K562 (cell line): Measurements from ENCODE around the gene CCDC18. TPM values are rescaled to one million over a fixed set of nuclear protein-coding genes. Genes with fewer than 3 reads are reported as not detected.

Experiments used
- ATAC-seq: fragments of 200-7000 bp; cut with Tn5 transposase; 3 replicates; pipeline ENCODE4 v1.9.1; 2020; ENCODE audit warnings: moderate library complexity
- BruUV-seq: library from RNA; stranded (reverse); fragments of 400-500 nt; replicated peaks from 2 replicates; lab custom pipeline; 2021; lab: Mats Ljungman, UMichigan
- CTCF ChIA-PET: fragments of 300-600 bp; formaldehyde crosslinking; extraction: SDS; loops from one replicate; lab custom pipeline; 2021; ENCODE audit warnings: low intra/inter-chr PET ratio; lab: Yijun Ruan, JAX
- POLR2A ChIA-PET: fragments of 300-600, 350-650 bp; sonication (Branson Sonifier 250); formaldehyde crosslinking; extraction: SDS; loops from one replicate; lab custom pipeline; 2021; ENCODE audit warnings: antibody characterized with exemption, inconsistent platforms; lab: Yijun Ruan, JAX
- DNase-seq, 4 experiments: peaks; one replicate each; pipeline versions ENCODE4 v3.0.0 to v3.0.0-alpha.2; 2011 to 2018; ENCODE audit warnings: low spot score in 3 of 4, mixed read lengths in 3 of 4; ENCODE audit errors: extremely low read depth in 1 of 4
- FAIRE-seq: peaks from 2 replicates; lab custom pipeline; 2011; peaks lifted over from hg19 to GRCh38; lab: Jason Lieb, UNC
- H2AFZ ChIP-seq: 2 replicates; pipeline ENCODE4 v1.6.0; 2011; ENCODE audit warnings: low read depth, low read length, control low read depth, inconsistent platforms
- H3K27ac ChIP-seq: fragments of 200-600 bp; 3 replicates; pipeline ENCODE4 v1.8.0; 2011; ENCODE audit warnings: low read depth, mild to moderate bottlenecking, control low read depth, inconsistent platforms, low read length, moderate library complexity, mixed read lengths; ENCODE audit errors: extremely low read depth
- H3K27me3 ChIP-seq, 2 experiments: fragments of 300-600 bp in 1 of 2; 2 replicates in 1 of 2; 3 replicates in 1 of 2; pipeline versions ENCODE4 v1.6.0 to v1.8.0; 2011; ENCODE audit warnings: inconsistent platforms in 2 of 2, low read length in 2 of 2, mild to moderate bottlenecking in 1 of 2, mixed read lengths in 1 of 2, moderate library complexity in 1 of 2; ENCODE audit not compliant: control insufficient read depth in 2 of 2, insufficient read depth in 2 of 2
- H3K36me3 ChIP-seq: fragments of 300-600 bp; 3 replicates; pipeline ENCODE4 v1.8.0; 2011; ENCODE audit warnings: mild to moderate bottlenecking, low read length, inconsistent platforms; ENCODE audit not compliant: control insufficient read depth, insufficient read depth
- H3K4me1 ChIP-seq, 2 experiments: fragments of 200-600 bp in 1 of 2; replicated peaks in 1 of 2; 2 replicates in 1 of 2; 3 replicates in 1 of 2; pipeline versions ENCODE4 v1.5.1 to v1.8.0; 2011; ENCODE audit warnings: inconsistent platforms in 2 of 2, low read length in 2 of 2, mild to moderate bottlenecking in 1 of 2, mixed read lengths in 1 of 2, moderate library complexity in 1 of 2; ENCODE audit not compliant: control insufficient read depth in 2 of 2, insufficient read depth in 2 of 2
- H3K4me2 ChIP-seq: 2 replicates; pipeline ENCODE4 v1.6.1; 2011; ENCODE audit warnings: low read length, control low read depth, inconsistent platforms, mixed read lengths; ENCODE audit not compliant: insufficient read depth
- H3K4me3 ChIP-seq: fragments of 200-600 bp; sonication (generic), shearing (Covaris generic); 2 replicates; pipeline ENCODE4 v1.5.1; 2016; ENCODE audit warnings: control low read depth, inconsistent platforms
- H3K79me2 ChIP-seq: fragments of 200-600 bp; 3 replicates; pipeline ENCODE4 v1.8.0; 2011; ENCODE audit warnings: low read length, inconsistent platforms; ENCODE audit not compliant: control insufficient read depth, insufficient read depth
- H3K9ac ChIP-seq, 2 experiments: 2 replicates each; pipeline versions ENCODE4 v1.6.0 to v1.6.1; 2011; ENCODE audit warnings: low read depth in 2 of 2, low read length in 2 of 2, control low read depth in 1 of 2, inconsistent platforms in 1 of 2, mild to moderate bottlenecking in 1 of 2, mixed read lengths in 1 of 2; ENCODE audit not compliant: insufficient read depth in 1 of 2
- H3K9me1 ChIP-seq: one replicate; pipeline ENCODE4 v1.6.0; 2011; ENCODE audit warnings: inconsistent platforms, mild to moderate bottlenecking, low read length, moderate library complexity; ENCODE audit not compliant: control insufficient read depth, insufficient read depth
- H3K9me3 ChIP-seq: replicated peaks from 2 replicates; pipeline ENCODE4 v1.5.1; 2011; ENCODE audit warnings: low read depth, low read length, inconsistent platforms; ENCODE audit not compliant: control insufficient read depth, insufficient read depth
- H4K20me1 ChIP-seq: replicated peaks from 2 replicates; pipeline ENCODE4 v1.6.1; 2011; ENCODE audit warnings: low read length, inconsistent platforms, mixed read lengths; ENCODE audit not compliant: control insufficient read depth, insufficient read depth
- CEBPB ChIP-seq: fragments of 450-650 bp; IDR thresholded peaks from 2 replicates; pipeline ENCODE4 v1.6.1; 2016; ENCODE audit warnings: missing genetic modification characterization, missing compliant biosample characterization
- CGGBP1 ChIP-seq: fragments of 250-450 bp; sonication (Bioruptor Pico); IDR thresholded peaks from 2 replicates; pipeline ENCODE4 v1.9.0; 2021; ENCODE audit warnings: mild to moderate bottlenecking
- FOXP1 ChIP-seq: sonication (generic); formaldehyde crosslinking; IDR thresholded peaks from 2 replicates; pipeline ENCODE4 v1.8.0; 2022; ENCODE audit warnings: mild to moderate bottlenecking, missing genetic modification reagents
- HDAC8 ChIP-seq: fragments of 450-650 bp; IDR thresholded peaks from 2 replicates; pipeline ENCODE4 v1.6.1; 2016; ENCODE audit warnings: mild to moderate bottlenecking, missing genetic modification characterization, moderate library complexity, missing compliant biosample characterization
- HNRNPL ChIP-seq: fragments of 200-400 bp; formaldehyde crosslinking; IDR thresholded peaks from 2 replicates; pipeline ENCODE4 v1.6.1; 2017; ENCODE audit warnings: low read depth, mild to moderate bottlenecking, low read length
- KAT2B ChIP-seq: IDR thresholded peaks from one replicate; pipeline ENCODE4 v1.6.1; 2012; ENCODE audit warnings: low read depth, mild to moderate bottlenecking, control low read depth, inconsistent platforms, low read length, moderate library complexity
- SREBF1 ChIP-seq: fragments of 150-350 bp; IDR thresholded peaks from 2 replicates; pipeline ENCODE4 v1.6.1; 2014; ENCODE audit warnings: antibody characterized with exemption, low read depth, low read length, borderline replicate concordance
- TARDBP ChIP-seq: fragments of 450-650 bp; IDR thresholded peaks from 2 replicates; pipeline ENCODE4 v1.6.1; 2016
- TBL1XR1 ChIP-seq, 2 experiments: IDR thresholded peaks; 2 replicates each; pipeline ENCODE4 v1.6.1; 2012; ENCODE audit warnings: improper control_type of control experiment in 2 of 2, low read length in 2 of 2, mild to moderate bottlenecking in 1 of 2
- ZBTB1 ChIP-seq: sonication (generic); formaldehyde crosslinking; IDR thresholded peaks from 2 replicates; pipeline ENCODE4 v1.8.1; 2023; ENCODE audit warnings: missing genetic modification reagents, low read depth, mild to moderate bottlenecking, borderline replicate concordance
- ZFP1 ChIP-seq: fragments of 450-650 bp; formaldehyde crosslinking; IDR thresholded peaks from 2 replicates; pipeline ENCODE4 v1.4.0; 2020; ENCODE audit warnings: mild to moderate bottlenecking, mixed read lengths
- ZNF124 ChIP-seq: sonication (generic); formaldehyde crosslinking; IDR thresholded peaks from 2 replicates; pipeline ENCODE4 v1.8.1; 2022; ENCODE audit warnings: missing genetic modification reagents
- WGBS: fragments of 100-300 bp; shearing (Covaris generic); methylation state at CpG from one replicate; pipeline ENCODE4 v1.1.6; 2016; ENCODE audit warnings: low coverage, mixed read lengths; ENCODE audit not compliant: insufficient coverage; ENCODE audit errors: missing lambda C conversion rate; 5-methylcytosine and 5-hydroxymethylcytosine counted together
- in situ Hi-C: fragments of 300-500 bp; cut with MboI; formaldehyde crosslinking; loops from 4 replicates; pipeline ENCODE4 v1.15.0; 2018; ENCODE audit warnings: inconsistent platforms, mixed read lengths
- intact Hi-C: fragments of 100-400 bp; cut with micrococcal nuclease; formaldehyde crosslinking; loops from 2 replicates; pipeline ENCODE4 v1.14.2; 2022
- polyA plus RNA-seq, 8 experiments: library from polyadenylated mRNA; depleted of rRNA in 4 of 8; stranded (reverse) in 5 of 8; unstranded in 3 of 8; fragments of >200 nt; fragmentation: Nextera tagmentation in 2 of 8; fragmentation: Illumina TruSeq in 1 of 8; extraction: Ambion mirVana in 2 of 8; extraction: Trizol in 1 of 8; gene quantifications; 2 replicates each; pipeline versions ENCODE4 v1.2.1 to v1.2.3, GENCODE V29; 2011 to 2014; ENCODE audit warnings: inconsistent platforms in 1 of 8, missing spikeins in 1 of 8
- total RNA-seq, 7 experiments: library from RNA; depleted of rRNA in 6 of 7; stranded (reverse); fragments of >200 nt in 6 of 7; fragmentation: Illumina TruSeq in 2 of 7; extraction: Trizol in 2 of 7; gene quantifications; 2 replicates each; pipeline versions ENCODE4 v1.2.1 to v1.2.3, GENCODE V29; 2011 to 2021; ENCODE audit warnings: low replicate concordance in 1 of 7

Gene CCDC18
- total and polyA plus RNA-seq, 9 of the 15 experiments (the other 6 are each of a cell fraction or from before 2014, with no cell fraction given) = 19.5 to 34.2 (median 24.3) TPM

GRCh38 chr1:93164816-93165215 is 15.7 kb upstream of the CCDC18 start:
- TF ChIP-seq HDAC8 (tag) (no peak), ZFP1 (CRISPR knock-in tag) (no peak), ZNF124 (no peak), CEBPB (no peak), TBL1XR1 (IDR thresholded peaks at IDR 0.05; ENCODE audit: low read length in 2 of 2) (no peak), ZBTB1 (CRISPR knock-in tag) (no peak), FOXP1 (CRISPR knock-in tag) (no peak), KAT2B (no peak), SREBF1 (no peak), CGGBP1 (CRISPR knock-in tag) (no peak), TARDBP (no peak), HNRNPL (no peak)
- H3K4me3 ChIP-seq = no peak overlapping the region
- no peak overlapping the region for H3K27ac ChIP-seq
- H3K36me3 ChIP-seq = peaks cover 31% of the 10 kb centered on the region; the same call in 2 of the 3 replicates
- H3K9me3 ChIP-seq = no peaks in the 10 kb centered on the region
- 100% methylated on average over 2 of the region's 2 CpGs for WGBS
- peaks cover 92% of the 10 kb centered on the region for H3K79me2 ChIP-seq
- no peak overlapping the region for H2AFZ ChIP-seq
- BruUV-seq = no TSS peak
- 0 out of 5 replicates have a peak, but pooled peaks cover 0 to 2% of the 10 kb centered on the region in 2 experiments for H3K4me1 ChIP-seq
- H4K20me1 ChIP-seq = no peaks in the 10 kb centered on the region
- DNase-seq = no peak
- no peak overlapping the region for H3K9ac ChIP-seq
- no peaks in the 10 kb centered on the region for H3K9me1 ChIP-seq
- in situ Hi-C loops = no loop called here
- intact Hi-C loops = no loop called here
- H3K27me3 ChIP-seq = no peaks in the 10 kb centered on the region
- CTCF ChIA-PET = no interaction called here
- POLR2A ChIA-PET = interaction anchor here (0.7 to 2.7 kb wide), 4 partner anchors 9 to 204 kb away, joined by 3 to 13 read pairs (median 8); no protein-coding TSS in a partner anchor
- no peak for ATAC-seq
- H3K4me2 ChIP-seq = no peak overlapping the region
- no peak for FAIRE-seq
